Left ventricle myocardium inferior (tissue), 1 donor: Measurements from ENCODE around the gene RWDD1. TPM values are rescaled to one million over a fixed set of nuclear protein-coding genes. Genes with fewer than 3 reads are reported as not detected.
A peak's percentile ranks its signal among the peaks of the same experiment; 100 is the strongest.

Source experiments
- DNase-seq: peaks from one replicate; pipeline ENCODE4 v3.0.0-alpha.2; 2020
- H3K27ac ChIP-seq: fragments of 200-600 bp; replicated peaks from 2 replicates; pipeline ENCODE4 v1.8.0; 2021
- H3K27me3 ChIP-seq: fragments of 200-600 bp; 2 replicates; pipeline ENCODE4 v1.8.0; 2021; ENCODE audit warnings: low read depth
- H3K36me3 ChIP-seq: fragments of 200-600 bp; 2 replicates; pipeline ENCODE4 v1.8.0; 2021
- H3K4me1 ChIP-seq: fragments of 200-600 bp; 2 replicates; pipeline ENCODE4 v1.8.0; 2021
- H3K4me3 ChIP-seq: fragments of 200-600 bp; 2 replicates; pipeline ENCODE4 v1.8.0; 2021; ENCODE audit warnings: mild to moderate bottlenecking, moderate library complexity
- H3K9me3 ChIP-seq: fragments of 200-600 bp; replicated peaks from 2 replicates; pipeline ENCODE4 v1.8.0; 2021
- CTCF ChIP-seq: fragments of 200-600 bp; IDR thresholded peaks from 2 replicates; pipeline ENCODE4 v1.8.0; 2021; ENCODE audit warnings: antibody characterized with exemption, mild to moderate bottlenecking, borderline replicate concordance
- intact Hi-C: fragments of 100-400 bp; cut with micrococcal nuclease; formaldehyde crosslinking; loops from one replicate; pipeline ENCODE4 v1.11.0; 2022
- total RNA-seq: library from RNA; stranded (reverse); fragmentation: NEBNext Ultra II Directional; extraction: Animal tissue kit (Norgen Biotek cat#: 25700); gene quantifications from one replicate; pipeline ENCODE4 v1.2.1, GENCODE V29; 2021
- donor health status: DM: no; HTN: yes; CAD: no; lungs with severe emphysema.

The RWDD1 gene
- total RNA-seq, 1 donor from 2014 or later: 73.3 TPM

- Histone ChIP-seq H3K27ac (no peak overlapping the region), H3K27me3 (no peaks in the 10 kb centered on the region), H3K9me3 (no peaks in the 10 kb centered on the region), H3K4me1 (peaks cover 6% of the 10 kb centered on the region), H3K4me3 (no peak overlapping the region), H3K36me3 (no peaks in the 10 kb centered on the region)
- intact Hi-C loops: no loop called here
- TF ChIP-seq CTCF: peak; percentile 83
- no peak for DNase-seq
Measured at GRCh38 chr6:116536216-116536621, 35.1 kb upstream of the RWDD1 start.

DNA sequence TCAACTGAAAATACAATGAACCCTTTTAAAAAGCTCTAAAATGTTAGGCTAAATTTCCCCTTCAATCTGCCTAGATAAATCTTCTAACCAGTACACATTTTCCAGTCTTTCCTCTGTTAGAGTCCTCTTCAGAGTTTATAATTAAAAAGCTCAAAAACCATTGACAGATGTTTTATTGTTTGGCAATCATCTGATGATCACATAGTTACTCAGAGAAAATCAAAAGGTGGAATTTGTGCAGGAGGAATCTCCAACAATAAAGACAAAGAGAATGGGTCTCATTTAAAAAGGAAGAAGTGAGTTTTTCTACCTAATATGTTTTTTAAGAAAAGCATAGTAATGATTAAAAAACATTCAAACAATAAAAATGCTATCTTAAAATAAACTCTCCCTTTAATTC lies 28.9 kb upstream of the RWDD1 start:
- Histone ChIP-seq H3K36me3 (no peaks in the 10 kb centered on the region), H3K27me3 (peaks cover 3% of the 10 kb centered on the region), H3K4me3 (no peak overlapping the region), H3K4me1 (no peaks in the 10 kb centered on the region), H3K27ac (no peak overlapping the region), H3K9me3 (no peaks in the 10 kb centered on the region)
- no peak for DNase-seq
- intact Hi-C loops: no loop called here
- TF ChIP-seq CTCF: no peak

DNA sequence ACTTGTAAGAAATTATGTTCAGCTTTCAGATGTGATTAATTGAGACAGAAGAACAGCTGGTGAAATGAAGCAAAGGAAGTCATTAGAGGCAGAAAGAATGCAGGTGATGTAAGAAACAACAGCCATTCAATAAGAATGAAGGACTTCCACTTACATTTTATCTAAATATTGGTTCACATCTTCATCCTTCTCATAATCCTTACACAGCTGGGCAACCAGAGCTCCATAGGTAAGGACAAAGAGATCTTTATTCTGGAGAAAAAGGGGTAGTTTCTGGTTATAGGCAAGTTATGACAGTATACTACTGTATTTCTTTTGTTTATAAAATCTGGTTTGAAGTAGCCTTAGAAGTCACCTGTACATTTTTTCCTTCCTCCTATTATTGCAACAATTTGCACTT lies 28.2 kb upstream of the RWDD1 start:
- no peaks in the 10 kb centered on the region for H3K4me1 ChIP-seq
- no peak overlapping the region for H3K27ac ChIP-seq
- H3K9me3 ChIP-seq: no peaks in the 10 kb centered on the region
- no peaks in the 10 kb centered on the region for H3K36me3 ChIP-seq
- H3K27me3 ChIP-seq: peaks cover 3% of the 10 kb centered on the region
- intact Hi-C loops: no loop called here
- H3K4me3 ChIP-seq: no peak overlapping the region
- no peak for TF ChIP-seq CTCF
- DNase-seq: no peak

DNA sequence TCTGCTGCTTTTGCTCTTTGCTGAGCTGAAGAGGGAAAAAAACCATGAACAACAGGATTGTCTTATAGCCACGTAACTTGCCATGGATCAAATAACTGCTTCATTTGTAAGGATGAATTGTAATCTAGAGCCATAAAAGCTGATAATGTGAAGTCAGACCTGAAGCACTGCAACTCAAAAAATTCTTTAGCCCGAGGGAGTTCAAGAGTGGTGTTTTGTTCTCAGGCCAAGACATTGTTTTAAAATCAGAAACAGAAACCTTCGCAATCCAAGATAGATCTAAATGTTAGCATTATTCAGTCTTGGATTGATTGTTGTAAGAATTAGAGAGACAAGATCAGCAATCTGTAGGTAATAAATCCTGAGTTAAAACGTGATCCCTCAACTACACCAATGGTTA lies 25.7 kb upstream of the RWDD1 start, which contains the start of gene TRAPPC3L:
TSS of gene TRAPPC3L (minus strand) at position 34 of the 400 bp plus-strand sequence. CDS start 170 bp downstream, outside the sequence.
- no peaks in the 10 kb centered on the region for H3K36me3 ChIP-seq

DNA sequence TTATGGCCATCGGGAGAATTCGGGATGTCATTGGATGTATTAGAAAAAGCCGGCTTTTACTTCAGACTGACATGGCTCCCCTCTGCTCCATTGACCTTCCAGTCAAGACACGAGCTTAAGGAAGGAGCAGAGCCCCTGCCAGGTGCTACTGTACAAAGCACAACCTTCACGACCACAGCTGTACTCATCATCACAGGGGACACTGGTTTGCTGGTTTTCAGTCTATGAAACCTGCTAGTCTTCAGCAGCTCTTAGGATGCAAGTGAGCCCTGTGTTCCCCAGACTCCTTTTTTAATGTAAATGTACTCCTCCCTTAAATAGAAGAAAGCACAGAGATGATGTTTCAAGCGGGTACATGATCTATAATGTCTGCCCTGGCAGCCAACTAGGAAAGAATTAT lies 23.9 kb upstream of the RWDD1 start:
- TF ChIP-seq CTCF: no peak
- Histone ChIP-seq H3K36me3 (no peaks in the 10 kb centered on the region), H3K4me3 (no peak overlapping the region), H3K27me3 (no peaks in the 10 kb centered on the region), H3K27ac (no peak overlapping the region), H3K4me1 (no peaks in the 10 kb centered on the region), H3K9me3 (no peaks in the 10 kb centered on the region)
- intact Hi-C loops: no loop called here
- DNase-seq: no peak

More for the DNA sequence above, 25.7 kb upstream of the RWDD1 start, which contains the start of gene TRAPPC3L:
- Histone ChIP-seq H3K9me3 (no peaks in the 10 kb centered on the region), H3K27ac (no peak within 1 kb of the TSS), H3K27me3 (peaks cover 3% of the 10 kb centered on the region), H3K4me1 (no peaks in the 10 kb centered on the region), H3K4me3 (no peak within 1 kb of the TSS)
- intact Hi-C loops: no loop called here
- TF ChIP-seq CTCF: no peak
- DNase-seq: no peak

GRCh38 chr6:116550796-116551195 lies 20.5 kb upstream of the RWDD1 start:
- Histone ChIP-seq H3K36me3 (no peaks in the 10 kb centered on the region), H3K27me3 (no peaks in the 10 kb centered on the region), H3K27ac (no peak overlapping the region), H3K4me3 (no peak overlapping the region), H3K9me3 (no peaks in the 10 kb centered on the region), H3K4me1 (no peaks in the 10 kb centered on the region)
- intact Hi-C loops: no loop called here
- TF ChIP-seq CTCF: no peak
- no peak for DNase-seq
